Tongue (tissue), 2 donors: ENCODE results near the gene AGXT2. TPM values are rescaled to one million over a fixed set of nuclear protein-coding genes. Genes with fewer than 3 reads are reported as not detected.
A peak's percentile ranks its signal among the peaks of the same experiment; 100 is the strongest.
"Not testable (repeated sequence)": the region's sequence is repeated elsewhere in the genome, so short reads cannot be mapped to it uniquely, and the experiment has no call there.

Experiments
- DNase-seq: peaks from one replicate; pipeline ENCODE4 v3.0.0-alpha.2; 2015
- total RNA-seq: library from RNA; depleted of rRNA; stranded (reverse); fragments of >200 nt; gene quantifications from one replicate; pipeline ENCODE4 v1.2.3, GENCODE V29; 2014

Gene AGXT2
- total RNA-seq, 1 donor from 2014 or later, result not detected

- no peak for DNase-seq
These were observed 5.1 kb upstream of the AGXT2 start for GRCh38 chr5:35052838-35053237.

GRCh38 chr5:35050541-35051126, 2.9 kb upstream of the AGXT2 start:
- no peak for DNase-seq

- no peak for DNase-seq
These were observed 1.2 kb upstream of the AGXT2 start for GRCh38 chr5:35048910-35049309.

- DNase-seq, result no peak
These were observed 975 bp downstream of the AGXT2 start for GRCh38 chr5:35046774-35047173.

GRCh38 chr5:35045280-35045679, 2.5 kb downstream of the AGXT2 start:
- DNase-seq, result no peak

- no peak for DNase-seq
These were observed 3.1 kb downstream of the AGXT2 start for GRCh38 chr5:35044649-35045048.

GRCh38 chr5:35042781-35043180, 5.0 kb downstream of the AGXT2 start:
- DNase-seq, result no peak

GRCh38 chr5:35041261-35041660, 6.5 kb downstream of the AGXT2 start:
- no peak for DNase-seq

- no peak for DNase-seq
These were observed 8.9 kb downstream of the AGXT2 start for GRCh38 chr5:35038891-35039290.

- no peak for DNase-seq
These were observed 11.2 kb downstream of the AGXT2 start for GRCh38 chr5:35036536-35036935.

- DNase-seq, result not testable (repeated sequence)
These were observed 11.8 kb downstream of the AGXT2 start for GRCh38 chr5:35035929-35036328.

GRCh38 chr5:35035271-35035670, 12.5 kb downstream of the AGXT2 start:
- DNase-seq, result no peak

GRCh38 chr5:35032356-35032755, 15.4 kb downstream of the AGXT2 start:
- DNase-seq, result peak; percentile 30

- no peak for DNase-seq
These were observed 16.5 kb downstream of the AGXT2 start for GRCh38 chr5:35031276-35031675.

GRCh38 chr5:35030426-35031100, 17.2 kb downstream of the AGXT2 start:
- DNase-seq, result peak; percentile 16

GRCh38 chr5:35029333-35029732, 18.4 kb downstream of the AGXT2 start:
- no peak for DNase-seq

- DNase-seq, result no peak
These were observed 20.8 kb downstream of the AGXT2 start for GRCh38 chr5:35026941-35027340.

- no peak for DNase-seq
These were observed 21.4 kb downstream of the AGXT2 start for GRCh38 chr5:35026280-35026840.

- DNase-seq, result no peak
These were observed 22.7 kb downstream of the AGXT2 start for GRCh38 chr5:35024911-35025510.

- no peak for DNase-seq
These were observed 24.2 kb downstream of the AGXT2 start for GRCh38 chr5:35023391-35024178.

- no peak for DNase-seq
These were observed 31.3 kb downstream of the AGXT2 start for GRCh38 chr5:35016174-35017051.

GRCh38 chr5:35015063-35015462, 32.7 kb downstream of the AGXT2 start:
- no peak for DNase-seq
